Islet of Langerhans (tissue), 1 donor: ENCODE measurements around the gene WSB1.

Experiments
- FAIRE-seq: peaks from one replicate; lab custom pipeline; 2011; peaks lifted over from hg19 to GRCh38; lab: Jason Lieb, UNC

The WSB1 gene

GRCh38 chr17:27338536-27338985 lies 44.6 kb downstream of the WSB1 start:
- FAIRE-seq: no peak

- no peak for FAIRE-seq
Measured at GRCh38 chr17:27339198-27339835, 45.4 kb downstream of the WSB1 start.

GRCh38 chr17:27339836-27340550 lies 46.1 kb downstream of the WSB1 start:
- no peak for FAIRE-seq

- no peak for FAIRE-seq
Measured at GRCh38 chr17:27340575-27340974, 46.7 kb downstream of the WSB1 start.

GRCh38 chr17:27341041-27341471 lies 47.1 kb downstream of the WSB1 start:
- no peak for FAIRE-seq

GRCh38 chr17:27342059-27342458 lies 48.1 kb downstream of the WSB1 start:
- FAIRE-seq: no peak

- no peak for FAIRE-seq
Measured at GRCh38 chr17:27343294-27343693, 49.4 kb downstream of the WSB1 start.

- FAIRE-seq: no peak
Measured at GRCh38 chr17:27343977-27344607, 50.2 kb downstream of the WSB1 start.

- FAIRE-seq: peak; percentile 58
Measured at GRCh38 chr17:27345141-27345904, 51.4 kb downstream of the WSB1 start.

GRCh38 chr17:27346228-27346899 lies 52.5 kb downstream of the WSB1 start:
- no peak for FAIRE-seq

GRCh38 chr17:27348196-27348595 lies 54.3 kb downstream of the WSB1 start:
- FAIRE-seq: no peak

- FAIRE-seq: no peak
Measured at GRCh38 chr17:27349540-27350021, 55.7 kb downstream of the WSB1 start.

- no peak for FAIRE-seq
Measured at GRCh38 chr17:27351759-27352158, 57.8 kb downstream of the WSB1 start.

GRCh38 chr17:27352448-27353032 lies 58.6 kb downstream of the WSB1 start:
- no peak for FAIRE-seq

- FAIRE-seq: no peak
Measured at GRCh38 chr17:27353033-27353460, 59.1 kb downstream of the WSB1 start.

GRCh38 chr17:27353461-27354050 lies 59.6 kb downstream of the WSB1 start:
- FAIRE-seq: no peak

GRCh38 chr17:27354051-27354490 lies 60.2 kb downstream of the WSB1 start:
- no peak for FAIRE-seq

- FAIRE-seq: no peak
Measured at GRCh38 chr17:27354491-27355081, 60.7 kb downstream of the WSB1 start.

GRCh38 chr17:27355419-27355818 lies 61.5 kb downstream of the WSB1 start:
- FAIRE-seq: no peak

- no peak for FAIRE-seq
Measured at GRCh38 chr17:27356091-27356705, 62.3 kb downstream of the WSB1 start.
